NCI-H345 (cell line): Measurements from ENCODE around the gene AFAP1L2.
"Not testable (repeated sequence)": the region's sequence is repeated elsewhere in the genome, so short reads cannot be mapped to it uniquely, and the experiment has no call there.

Experiments
- DNase-seq: peaks from one replicate; lab custom pipeline; 2025; lab: John Stamatoyannopoulos, UW

The AFAP1L2 gene

DNA sequence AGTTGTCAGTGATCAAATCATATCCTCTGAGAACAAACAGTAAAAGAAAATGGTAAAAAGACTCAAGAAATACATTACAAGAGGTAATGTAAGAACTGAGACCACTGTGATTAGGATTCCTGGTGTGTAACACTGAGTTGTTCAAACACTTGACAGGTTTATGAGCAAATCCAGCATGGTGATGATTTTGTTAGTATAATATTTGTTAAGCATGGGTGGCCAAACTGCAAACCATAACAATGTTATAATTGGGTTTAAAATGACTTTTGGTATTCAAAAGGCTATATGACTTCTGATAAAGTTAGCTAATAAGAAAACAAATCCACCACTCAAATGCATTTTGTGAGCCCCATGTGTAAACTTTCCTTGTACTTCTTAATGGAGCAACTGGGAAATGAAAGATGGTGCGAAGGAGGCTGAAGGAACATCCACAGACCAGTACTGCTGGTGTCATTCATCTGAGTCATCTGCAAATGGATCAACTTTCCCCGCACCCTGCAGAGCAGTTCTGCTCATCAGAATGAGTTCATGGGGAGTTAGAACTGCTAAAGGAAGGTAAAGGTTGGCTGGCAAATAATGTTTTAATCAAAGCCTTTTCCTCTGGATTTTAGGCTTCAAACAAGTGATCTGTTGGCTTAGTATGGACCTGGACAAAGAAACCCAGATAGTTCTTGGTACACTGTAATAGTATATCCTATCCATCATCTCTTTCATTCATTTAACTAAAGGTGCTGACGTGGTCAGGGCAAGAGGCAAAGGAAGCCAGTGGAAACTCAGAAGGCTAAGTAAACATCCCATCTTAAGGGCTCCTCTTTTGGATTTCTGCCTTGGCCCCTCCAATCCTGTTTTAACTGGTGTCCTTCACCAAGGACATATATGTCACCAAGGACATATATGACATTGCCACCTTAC lies 45.0 kb downstream of the AFAP1L2 start:
- no peak for DNase-seq

DNA sequence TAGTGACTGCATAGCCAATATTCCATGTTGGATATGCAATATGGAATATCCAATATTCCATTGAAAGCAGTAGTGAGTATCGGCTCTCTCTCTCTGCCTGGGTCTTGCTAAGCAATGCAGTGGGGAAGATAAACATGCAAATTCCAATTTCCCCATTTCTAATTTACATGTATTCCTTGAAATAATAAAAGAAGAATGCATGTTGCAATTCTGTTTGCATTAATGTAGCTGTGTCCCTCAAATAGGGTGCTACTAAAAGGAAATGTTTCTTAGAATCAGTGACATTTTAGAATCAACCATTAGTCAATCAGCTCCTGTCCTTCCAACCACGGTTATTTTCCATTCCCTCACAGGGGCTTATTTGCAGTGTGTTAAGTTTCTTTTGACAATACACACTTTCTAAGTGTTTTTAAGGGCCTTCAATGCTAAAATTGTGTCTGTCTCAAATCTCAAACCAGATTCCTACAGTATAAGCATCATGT lies 46.7 kb downstream of the AFAP1L2 start:
- DNase-seq, result no peak

DNA sequence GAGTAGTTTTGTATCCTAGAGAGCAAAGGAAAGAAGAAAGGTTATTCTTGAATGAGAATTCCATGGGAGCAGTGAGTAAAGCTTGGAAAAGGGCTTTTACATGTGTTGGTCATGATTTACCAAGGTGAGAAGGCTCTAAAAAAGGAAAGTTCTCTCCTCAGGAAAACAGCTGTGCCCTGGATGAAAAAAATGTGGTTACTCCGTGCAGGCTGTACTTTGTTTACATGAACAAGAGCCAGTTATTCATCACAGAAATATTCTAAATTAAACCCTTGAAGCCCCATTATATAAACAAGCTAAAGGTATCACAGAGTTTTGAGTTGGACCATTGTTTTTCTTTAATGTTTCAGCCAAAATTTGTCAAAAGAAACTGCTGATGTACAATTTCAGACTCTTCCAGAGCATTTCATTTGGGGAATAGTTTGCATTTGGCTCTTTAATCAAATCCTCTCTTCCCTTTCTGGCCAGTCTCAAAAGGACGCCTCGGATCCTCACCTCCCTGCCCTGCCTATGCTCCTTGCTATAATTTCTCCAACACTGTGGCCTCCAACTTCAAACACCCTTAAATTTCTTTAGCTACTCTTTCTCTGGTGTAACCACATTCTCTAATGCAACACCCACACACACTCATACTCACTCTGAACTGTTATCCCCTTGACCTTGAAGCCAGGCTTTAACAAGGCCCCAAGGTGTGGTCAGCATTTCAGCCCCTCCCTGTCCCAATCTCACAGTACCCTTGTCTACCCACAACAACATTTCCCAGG lies 47.4 kb downstream of the AFAP1L2 start:
- DNase-seq, result no peak

DNA sequence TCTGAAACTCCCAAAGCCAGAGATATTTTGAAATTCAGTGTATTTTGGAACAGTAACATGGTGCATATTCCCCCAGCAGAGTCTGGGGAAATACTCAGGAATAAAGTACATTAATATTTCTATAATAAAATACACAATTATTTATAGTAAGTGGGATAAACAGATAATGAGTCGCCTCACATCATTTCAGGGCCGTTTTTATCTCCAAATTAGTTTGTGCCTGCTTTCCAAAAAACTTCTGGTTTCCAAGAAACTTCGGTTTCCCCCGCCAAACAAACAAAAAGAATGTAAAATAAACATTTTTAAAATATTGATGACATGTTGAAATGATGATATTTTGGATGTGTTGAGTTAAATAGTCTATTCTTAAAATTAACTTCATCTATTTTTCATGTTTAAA lies 48.2 kb downstream of the AFAP1L2 start:
- DNase-seq, result no peak

DNA sequence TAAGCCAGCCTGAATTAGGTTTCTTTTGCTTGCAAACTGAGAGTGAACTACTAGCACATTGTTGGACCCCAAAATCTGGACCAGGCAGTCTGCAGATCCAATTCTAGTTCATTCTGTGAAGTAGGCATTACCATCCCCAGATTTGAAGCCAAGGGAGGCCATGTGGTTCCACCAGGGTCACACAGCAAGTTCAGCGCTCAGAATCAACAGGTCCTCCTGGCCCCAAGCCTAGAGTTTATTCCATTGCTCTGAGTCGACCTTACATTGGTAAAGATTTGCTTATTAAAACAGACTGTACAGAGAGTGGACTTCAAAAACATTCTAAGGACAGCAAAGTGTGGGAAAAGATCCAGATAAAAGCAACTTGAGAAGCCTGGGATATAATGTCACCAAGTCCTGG lies 50.9 kb downstream of the AFAP1L2 start:
- no peak for DNase-seq

DNA sequence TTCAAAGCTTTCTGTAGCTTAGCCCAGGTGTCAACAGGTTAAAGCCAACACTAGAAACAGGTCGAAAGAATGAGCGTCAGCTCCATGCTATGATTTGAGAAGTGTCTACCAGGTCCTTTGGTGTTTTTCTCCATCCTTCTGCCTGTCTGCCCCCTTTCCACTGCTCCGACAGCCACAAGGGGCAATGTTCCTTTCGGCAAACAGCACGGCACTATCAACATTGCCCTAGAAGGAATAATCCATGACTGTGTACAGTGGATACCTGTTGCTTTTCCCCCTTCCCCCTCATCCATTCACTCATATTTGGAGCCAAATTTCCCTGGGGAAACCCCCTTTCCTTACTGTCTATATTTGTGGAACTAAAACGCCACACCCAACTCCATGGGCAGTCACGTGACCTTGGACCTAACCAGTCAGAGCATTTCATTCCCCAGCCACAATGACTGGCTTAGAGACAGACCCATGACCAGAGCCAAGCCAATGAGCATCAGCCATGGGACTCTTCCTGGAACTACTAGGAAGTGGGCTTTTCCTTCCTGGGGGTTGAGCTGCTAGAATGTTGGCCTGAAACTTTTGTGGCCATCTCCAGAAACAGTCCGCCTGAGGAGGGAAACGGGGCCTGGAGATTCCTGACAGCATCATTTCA lies 51.5 kb downstream of the AFAP1L2 start:
- DNase-seq, result no peak

DNA sequence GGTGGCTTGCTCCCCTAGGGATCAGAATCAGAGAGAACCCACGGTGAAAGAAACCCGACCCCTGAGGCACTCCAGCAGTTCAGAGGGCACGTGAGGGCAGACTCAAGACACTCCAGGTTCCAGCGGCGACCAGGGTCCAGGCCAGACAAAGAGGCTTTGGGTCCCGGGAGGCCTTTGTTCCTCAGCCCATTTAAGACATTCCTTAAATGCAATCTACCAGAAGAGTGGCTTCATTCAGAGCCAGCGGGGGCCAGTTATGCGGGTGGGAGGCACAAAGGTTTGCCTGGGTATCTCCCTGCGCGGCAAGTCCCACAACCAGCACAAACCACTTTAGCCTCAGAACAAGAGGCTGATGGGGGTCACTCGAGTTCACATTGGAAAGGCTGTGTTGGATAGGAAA lies 53.6 kb downstream of the AFAP1L2 start:
- DNase-seq, result no peak

DNA sequence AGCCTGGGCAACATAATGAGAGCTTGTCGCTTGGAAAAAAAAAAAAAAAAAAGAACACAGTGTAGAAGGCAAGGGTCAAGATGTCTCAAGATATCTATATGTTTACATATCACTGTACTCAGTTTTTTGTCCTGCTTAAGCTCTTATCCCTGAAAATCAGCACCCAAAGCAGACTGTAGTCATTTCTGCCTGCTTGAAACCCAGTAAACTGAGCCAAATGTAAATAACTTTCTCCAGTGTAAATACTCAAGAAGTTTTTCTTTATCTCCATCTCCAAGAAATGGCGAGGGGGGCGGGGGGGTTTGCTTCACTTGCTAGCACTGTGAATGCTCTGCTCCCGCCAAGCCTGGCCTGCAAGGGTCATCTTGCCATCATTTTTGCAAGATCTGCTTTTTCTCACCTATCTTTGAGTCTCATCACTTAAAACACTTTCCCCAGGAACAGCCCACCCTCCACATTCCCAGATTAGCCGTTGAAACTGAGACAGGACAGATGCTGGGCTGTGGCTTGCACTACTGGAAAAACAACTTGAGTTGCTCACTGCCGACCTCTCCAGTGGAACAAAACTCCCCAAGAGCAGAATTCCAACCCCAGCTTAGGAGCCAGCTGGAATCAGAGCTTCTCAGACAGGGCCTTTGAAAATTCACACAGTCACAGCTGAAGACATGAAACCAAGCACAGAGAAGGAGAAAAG lies 54.6 kb downstream of the AFAP1L2 start:
- DNase-seq, result no peak

DNA sequence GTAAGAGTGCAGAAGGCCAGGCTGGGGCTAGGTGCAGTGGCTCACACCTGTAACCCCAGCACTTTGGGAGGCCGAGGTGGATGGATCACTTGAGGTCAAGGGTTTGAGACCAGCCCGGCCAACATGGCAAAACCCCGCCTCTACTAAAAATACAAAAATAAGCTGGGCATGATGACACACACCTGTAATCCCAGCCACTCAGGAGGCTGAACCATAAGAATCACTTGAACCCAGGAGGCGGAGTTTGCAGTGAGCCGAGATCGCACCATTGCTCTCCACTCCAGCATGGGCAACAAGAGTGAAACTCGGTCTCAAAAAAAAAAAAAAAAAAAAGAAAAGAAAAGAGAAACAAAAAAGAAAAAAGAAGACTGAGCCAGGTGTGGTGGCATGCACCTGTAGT lies 55.2 kb downstream of the AFAP1L2 start:
- DNase-seq, result not testable (repeated sequence)

DNA sequence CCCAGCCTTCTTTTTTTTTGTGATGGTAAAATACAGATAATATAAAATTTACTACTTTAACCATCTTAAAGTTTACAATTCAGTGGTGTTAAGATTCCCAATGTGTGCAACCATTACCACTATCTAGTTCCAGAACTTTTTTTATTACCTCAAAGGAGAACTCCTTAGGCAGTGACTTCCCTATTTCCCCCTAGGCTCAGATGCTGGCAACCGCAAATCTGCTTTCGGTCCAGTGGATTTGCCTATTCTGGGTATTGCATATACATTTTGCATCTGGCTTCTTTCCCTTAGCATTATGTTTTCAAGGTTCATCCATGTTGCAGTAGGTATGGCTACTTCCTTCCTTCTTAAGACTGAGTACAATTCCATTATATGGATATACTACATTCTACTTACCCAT lies 56.5 kb downstream of the AFAP1L2 start:
- DNase-seq, result no peak

DNA sequence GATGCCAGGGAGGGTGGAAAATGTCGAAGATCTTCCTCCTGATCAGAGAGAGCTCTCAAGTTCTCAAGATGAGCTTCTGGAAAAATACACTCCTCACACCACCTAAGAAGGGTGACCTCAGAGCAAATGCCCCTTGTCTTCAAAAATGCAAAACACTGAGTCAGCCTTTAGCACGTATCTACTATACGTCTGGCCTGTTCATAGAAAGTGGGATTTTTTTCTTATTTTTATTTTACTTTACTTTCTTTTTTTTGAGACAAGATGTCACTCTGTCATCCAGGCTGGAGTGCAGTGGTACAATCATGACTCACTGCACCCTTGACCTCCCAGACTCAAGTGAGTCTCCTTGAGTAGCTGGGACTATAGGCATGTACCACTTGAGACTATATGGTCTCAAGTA lies 57.1 kb downstream of the AFAP1L2 start:
- DNase-seq, result no peak

DNA sequence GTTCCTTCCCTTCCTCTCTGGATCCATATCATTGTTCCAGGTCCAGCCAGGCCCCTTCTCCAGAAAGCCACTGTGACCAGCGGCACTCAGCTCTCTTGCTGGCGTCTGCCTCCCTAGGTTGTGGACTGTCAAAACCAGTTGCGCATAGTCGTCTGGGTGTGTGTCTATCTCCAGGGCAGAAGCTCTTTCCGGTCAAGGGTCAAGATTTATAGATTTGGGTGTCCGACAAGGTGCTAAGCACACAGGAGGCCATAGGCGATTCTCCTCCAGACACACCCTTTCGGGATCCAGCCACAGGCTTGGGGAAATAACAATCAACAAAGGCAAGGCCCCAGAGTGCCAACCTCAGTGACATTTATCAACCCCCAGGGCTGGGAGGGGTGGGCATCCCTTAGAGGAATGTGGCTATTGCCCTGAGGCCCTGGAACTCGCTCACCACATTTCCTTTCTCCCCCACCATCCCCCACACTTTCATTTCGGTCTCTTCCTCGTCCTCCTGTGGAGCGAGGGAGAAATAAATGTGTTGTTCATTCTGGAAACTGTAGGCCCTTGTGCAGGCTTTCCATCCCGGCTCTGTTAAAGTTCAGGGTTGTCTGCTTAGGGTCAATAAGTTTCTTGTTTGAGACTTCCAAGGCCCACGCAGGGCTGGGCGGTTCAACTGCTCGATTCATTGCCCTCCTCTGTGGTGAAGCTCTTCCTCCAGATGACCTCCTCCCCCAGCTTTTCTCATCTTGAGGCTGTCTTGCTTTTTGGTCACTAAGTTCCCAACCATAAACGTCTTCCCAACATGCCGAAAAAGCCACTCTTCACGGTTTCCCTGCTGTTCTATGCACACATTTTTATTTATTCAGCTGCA lies 57.9 kb downstream of the AFAP1L2 start:
- DNase-seq, result peak; percentile 41

DNA sequence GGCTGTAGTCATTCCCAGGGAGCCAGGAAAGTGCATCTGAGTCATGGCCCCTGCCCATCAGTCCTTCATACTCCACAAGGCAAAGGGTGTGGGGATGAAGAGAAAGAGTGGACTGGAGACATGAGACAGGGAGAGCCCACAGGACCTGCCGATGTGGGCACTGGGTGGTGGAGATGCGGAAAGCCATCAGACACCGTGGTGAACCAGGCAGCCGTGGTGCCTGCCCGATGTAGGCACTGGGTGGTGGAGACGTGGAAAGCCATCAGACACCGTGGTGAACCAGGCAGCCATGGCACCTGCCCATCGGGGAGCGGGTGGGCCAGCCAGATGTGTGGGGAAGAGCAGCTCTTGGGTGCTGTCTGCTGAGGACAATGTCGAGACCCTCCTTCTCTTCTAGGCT lies 58.6 kb downstream of the AFAP1L2 start:
- DNase-seq, result no peak

DNA sequence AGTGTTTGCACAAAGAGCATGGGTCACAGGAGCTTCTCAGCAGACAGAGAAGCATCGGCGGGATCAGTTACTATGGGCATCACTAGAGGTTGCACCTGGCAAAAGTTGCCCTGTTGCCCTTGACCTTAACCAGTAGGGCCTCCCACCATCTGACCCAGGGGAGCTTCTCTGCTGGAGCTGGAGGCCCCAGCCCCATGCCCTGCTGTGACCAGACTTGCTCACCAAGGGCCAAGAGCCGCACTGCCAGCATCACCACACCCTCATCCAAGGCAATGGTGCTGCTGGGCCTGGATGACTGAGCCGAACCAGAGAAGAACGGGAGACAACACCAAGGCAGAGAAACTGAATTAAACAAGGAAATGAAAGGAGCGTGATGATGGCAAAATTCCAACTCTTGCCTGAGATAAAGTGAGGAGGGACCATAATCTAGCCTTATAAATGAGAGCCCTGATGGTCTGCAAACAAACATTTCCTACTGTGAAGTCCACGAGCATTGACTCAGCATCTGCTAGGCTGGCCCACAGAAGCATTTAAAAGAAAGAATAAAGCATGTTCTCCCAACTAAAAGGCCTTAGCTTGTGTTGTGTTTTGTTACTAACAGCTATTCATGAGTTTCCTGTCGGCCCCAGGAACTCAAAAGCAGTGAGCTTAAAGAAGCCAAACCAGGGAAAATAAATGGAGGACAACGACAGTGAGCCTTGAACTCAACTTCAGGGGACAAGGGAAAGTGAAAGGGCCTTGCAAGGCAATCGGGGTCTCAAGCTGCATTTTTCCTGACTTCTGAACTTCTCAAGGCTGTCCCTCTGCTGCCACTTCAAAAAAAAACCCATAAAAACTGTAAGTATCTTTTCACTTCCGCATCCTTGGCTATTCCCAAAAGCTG lies 60.4 kb downstream of the AFAP1L2 start:
- peak; percentile 63 for DNase-seq

DNA sequence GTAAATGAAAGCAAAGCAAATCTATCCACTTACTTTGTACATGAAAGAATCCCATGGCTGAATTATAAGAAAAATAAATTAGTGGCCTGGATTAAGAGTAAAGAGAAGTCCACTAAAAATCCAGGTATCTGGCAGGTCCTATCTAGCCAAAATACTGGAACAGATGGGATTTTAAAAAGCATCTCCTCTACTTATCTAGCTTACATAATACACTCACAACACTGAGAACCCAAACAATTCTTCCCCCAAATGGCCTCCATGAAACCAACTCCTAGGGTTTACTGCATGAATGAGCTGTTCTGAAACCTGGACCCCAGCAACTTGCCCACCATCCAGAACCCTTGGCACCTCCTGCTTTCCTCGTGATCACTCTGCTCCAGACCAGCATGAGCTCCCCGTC lies 61.3 kb downstream of the AFAP1L2 start:
- DNase-seq, result no peak

DNA sequence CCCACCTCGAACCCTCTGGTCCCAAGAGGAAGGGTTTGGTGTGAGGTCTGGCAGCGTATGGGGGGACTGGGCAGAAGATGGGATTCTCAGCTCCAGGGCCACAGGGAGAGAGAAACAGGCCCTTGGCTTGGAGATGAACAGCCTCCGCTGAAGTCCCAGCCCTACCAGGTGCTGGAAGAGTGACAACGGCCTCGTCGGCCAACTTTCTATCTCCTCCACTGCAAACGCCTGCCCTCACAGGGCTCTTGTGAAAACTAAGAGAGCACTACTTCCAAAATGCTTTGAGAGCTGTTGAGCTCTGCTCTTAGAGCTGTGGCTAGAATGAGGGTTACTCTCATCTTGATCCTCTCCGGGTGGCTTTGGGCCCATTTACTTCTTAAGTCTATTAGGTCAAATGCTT lies 63.5 kb downstream of the AFAP1L2 start:
- DNase-seq, result no peak

DNA sequence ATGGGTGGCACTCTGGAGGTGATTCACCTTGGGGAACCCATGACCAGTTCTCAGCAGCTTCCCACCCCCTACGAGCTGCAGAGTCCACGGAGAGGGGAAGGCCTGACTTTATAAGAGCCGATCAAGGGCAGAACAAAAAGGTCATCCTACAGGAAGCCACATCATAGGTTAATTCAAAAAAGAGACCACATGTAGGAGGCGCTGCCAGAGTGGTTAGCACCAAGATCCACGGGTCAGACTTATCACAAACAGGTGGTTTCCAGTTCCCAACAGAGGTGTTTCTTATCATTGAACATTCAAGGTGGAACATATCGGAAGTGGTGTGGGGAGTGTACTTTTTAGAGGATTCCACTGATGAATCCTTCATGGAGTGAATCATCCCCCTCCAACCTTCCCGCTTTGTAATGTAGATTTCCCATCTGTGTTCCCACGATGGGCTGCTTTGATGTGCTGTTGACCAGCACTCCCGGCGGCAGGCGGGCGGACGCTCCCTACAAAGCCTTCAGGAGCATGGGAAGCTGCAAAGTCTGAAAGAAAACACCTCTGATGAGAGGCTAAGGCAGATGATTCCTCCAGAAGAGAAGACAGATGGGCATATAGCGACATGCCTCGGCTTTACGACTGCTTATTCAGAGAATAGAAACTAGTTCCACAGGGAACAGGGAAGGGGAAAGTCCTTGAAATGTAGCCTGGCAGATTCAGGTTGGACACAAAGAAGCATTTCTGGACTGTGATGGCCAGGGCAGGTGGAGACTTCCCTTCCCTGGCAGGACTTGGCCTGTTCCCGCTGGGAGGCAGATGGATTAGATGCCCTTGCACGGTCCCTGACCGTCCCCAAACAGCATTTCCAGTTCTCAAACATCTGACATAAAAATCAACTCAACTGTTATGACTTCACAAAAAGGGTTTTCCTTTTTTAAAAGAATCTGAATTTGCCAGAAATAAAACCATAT lies 66.5 kb downstream of the AFAP1L2 start:
- DNase-seq, result no peak

DNA sequence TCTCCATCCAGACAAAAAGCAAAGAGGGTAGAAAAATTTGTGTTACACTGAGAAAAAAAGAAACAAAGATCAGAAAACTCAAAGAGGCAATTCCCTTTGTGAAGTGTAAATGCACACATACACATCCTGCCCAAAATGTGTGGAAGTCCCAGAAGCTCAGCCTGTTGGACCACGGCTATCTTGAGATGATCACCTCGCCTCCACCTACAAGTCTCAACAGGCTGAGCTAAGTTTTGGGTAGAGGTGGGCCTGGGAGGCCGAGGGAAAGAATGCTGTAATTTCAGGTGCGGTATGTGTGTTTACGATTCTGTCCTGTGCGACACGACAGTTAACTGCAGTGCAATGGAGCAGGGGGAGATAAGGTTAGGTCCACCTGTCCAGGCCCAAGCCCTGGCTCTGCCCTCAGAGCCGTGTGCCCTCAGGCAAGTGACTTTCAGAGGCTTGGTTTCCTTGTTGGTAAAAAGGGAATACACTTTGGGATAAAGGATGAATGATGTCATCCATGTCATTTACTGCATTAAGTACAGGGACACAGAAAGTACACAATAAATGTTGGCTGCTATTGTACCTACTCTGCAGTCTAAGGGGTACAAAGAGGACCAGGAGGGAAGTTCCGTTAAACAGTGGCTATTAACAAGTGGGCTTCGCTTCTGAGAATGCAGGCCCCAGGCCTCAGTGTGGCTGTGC lies 67.3 kb downstream of the AFAP1L2 start:
- DNase-seq, result peak; percentile 6
